Epithelial cell of proximal tubule (primary cell): ENCODE measurements around the gene CD180. TPM values are rescaled to one million over a fixed set of nuclear protein-coding genes. Genes with fewer than 3 reads are reported as not detected.
A peak's percentile ranks its signal among the peaks of the same experiment; 100 is the strongest.

Experiments
- DNase-seq: peaks from one replicate; pipeline ENCODE4 v3.0.0-alpha.2; 2011; ENCODE audit warnings: low read depth
- H3K4me3 ChIP-seq: 2 replicates; pipeline ENCODE4 v1.5.1; 2011; ENCODE audit warnings: low read depth, mild to moderate bottlenecking, low read length
- total RNA-seq: library from RNA; depleted of rRNA; stranded (reverse); fragments of >200 nt; gene quantifications from 2 replicates; pipeline ENCODE4 v1.2.3, GENCODE V29; 2015
- TF ChIP-seq, protein P1 (sequence below): conservative IDR thresholded peaks from 2 replicates; pipeline ENCODE4 v1.5.1; 2012; ENCODE audit warnings: low read depth, mild to moderate bottlenecking, low read length

CD180 gene
- total RNA-seq, 1 donor from 2014 or later, result not detected

DNA sequence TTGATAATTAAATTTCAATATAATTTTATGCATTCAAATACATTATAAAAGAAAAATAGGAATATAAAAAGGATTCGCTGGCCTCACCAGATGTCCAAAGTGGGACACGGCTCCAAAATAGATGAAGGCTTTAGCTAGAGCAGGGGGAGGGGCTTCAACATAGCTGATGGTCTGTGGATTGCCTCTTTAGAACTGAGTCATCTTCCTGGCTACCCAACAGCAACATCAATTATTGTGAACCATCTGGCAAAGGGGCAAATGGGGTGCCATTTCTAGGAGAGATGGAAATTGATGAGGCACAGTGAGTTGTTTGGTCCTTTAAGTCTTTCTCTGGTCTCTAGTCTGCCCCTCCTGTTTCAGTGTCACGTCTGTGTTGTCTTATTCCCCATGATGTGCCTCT, 44.2 kb upstream of the CD180 start:
- TF ChIP-seq, protein P1, sequence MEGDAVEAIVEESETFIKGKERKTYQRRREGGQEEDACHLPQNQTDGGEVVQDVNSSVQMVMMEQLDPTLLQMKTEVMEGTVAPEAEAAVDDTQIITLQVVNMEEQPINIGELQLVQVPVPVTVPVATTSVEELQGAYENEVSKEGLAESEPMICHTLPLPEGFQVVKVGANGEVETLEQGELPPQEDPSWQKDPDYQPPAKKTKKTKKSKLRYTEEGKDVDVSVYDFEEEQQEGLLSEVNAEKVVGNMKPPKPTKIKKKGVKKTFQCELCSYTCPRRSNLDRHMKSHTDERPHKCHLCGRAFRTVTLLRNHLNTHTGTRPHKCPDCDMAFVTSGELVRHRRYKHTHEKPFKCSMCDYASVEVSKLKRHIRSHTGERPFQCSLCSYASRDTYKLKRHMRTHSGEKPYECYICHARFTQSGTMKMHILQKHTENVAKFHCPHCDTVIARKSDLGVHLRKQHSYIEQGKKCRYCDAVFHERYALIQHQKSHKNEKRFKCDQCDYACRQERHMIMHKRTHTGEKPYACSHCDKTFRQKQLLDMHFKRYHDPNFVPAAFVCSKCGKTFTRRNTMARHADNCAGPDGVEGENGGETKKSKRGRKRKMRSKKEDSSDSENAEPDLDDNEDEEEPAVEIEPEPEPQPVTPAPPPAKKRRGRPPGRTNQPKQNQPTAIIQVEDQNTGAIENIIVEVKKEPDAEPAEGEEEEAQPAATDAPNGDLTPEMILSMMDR, result no peak
- DNase-seq, result no peak
- no peak overlapping the region for H3K4me3 ChIP-seq

DNA sequence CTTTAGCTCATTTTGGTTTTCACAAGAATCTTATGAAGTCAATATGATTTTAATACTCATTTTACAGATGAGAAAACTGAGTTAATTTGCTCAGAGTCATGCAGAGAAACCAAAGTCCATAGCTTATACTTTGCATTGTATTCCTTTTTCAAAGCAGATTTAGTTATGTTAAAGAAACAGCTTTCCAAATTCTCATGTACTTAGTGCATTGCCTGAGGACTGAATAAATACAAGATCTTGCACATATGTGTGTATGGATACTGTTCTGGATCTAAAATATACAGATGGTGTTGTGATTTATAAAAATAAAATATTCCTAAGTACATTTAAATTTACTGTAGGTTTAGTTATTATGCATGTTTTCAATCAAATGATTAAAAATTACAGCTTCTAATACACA, 43.5 kb upstream of the CD180 start:
- TF ChIP-seq, protein P1, result no peak
- no peak for DNase-seq
- H3K4me3 ChIP-seq, result no peak overlapping the region

DNA sequence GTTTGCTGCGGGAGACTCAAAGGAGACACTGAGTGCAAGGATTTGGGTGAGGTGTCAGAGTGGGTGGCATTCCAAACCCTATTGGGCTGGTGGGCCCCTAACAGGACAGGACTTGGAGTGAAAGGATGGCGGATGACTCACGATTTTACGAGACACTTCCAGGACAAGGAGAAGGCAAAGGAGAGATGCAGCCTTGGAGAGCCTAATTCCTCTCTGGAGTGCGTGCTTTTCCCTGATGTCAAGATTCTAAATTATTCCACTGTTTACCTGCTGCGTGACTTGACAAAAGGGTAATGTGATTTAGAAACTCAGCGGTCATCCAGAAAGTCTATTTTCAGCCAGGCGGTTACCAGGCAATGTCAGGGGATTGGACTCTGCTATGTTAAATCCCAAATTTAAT, 41.6 kb upstream of the CD180 start:
- H3K4me3 ChIP-seq, result no peak overlapping the region
- no peak for DNase-seq
- TF ChIP-seq, protein P1, result no peak

DNA sequence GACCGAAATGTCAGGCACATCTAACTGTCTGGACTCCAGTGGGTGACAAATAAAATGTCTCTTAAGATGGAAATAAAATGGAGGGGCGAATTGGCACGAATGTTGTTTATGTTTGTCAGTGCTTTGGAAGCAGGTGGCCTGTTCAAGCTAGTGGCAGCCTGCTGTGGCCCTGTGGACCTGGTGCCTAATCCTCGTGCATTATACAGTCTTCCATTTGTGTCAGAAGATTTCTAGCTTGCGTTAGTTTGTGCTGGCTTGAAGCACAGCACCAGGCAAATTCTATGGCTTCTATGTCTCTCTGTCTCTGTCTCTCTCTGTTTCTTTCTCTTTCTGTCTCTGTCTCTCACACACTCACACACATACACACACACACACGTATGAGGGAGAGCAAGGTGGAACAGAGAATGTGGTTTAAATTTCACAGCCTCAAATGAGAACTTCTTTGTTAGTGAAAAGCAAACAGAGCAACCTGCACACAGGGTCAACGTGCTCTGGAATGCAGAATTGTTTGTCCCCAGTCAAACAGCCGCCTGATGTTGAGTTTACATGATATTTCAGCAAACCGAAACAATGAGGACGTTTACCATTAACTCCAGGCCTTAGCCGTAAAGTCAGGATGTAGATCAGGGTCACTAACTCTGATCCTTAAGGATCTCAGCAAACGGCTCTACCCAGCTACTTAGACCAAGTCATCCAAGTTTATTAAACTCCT, 39.0 kb upstream of the CD180 start:
- TF ChIP-seq, protein P1, result no peak
- DNase-seq, result peak; percentile 78
- no peak overlapping the region for H3K4me3 ChIP-seq

DNA sequence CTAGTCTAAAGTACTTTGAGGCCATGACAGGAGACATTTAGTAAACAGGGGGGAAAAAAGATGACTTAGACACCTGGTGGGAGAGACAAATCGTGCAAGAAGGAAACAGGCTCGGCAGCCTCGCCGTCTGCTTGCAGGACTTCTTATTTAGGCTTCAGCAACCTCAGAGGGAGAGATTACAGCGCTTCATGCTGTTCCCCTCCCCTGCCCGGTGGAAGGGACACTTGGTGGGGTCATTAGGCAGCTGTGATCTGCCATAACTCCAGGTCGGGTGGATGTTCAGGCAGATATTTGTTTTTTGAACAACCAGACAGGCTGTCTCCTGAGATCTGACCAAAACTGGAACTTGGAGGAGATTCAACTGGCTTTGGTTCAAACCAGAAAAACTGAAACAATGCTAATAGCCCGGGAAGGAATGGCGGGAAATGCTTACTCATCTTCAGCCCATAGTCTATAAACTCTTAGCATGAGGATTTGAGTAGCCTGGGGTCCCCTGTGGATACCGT, 38.1 kb upstream of the CD180 start:
- DNase-seq, result no peak
- TF ChIP-seq, protein P1, result no peak
- no peak overlapping the region for H3K4me3 ChIP-seq

DNA sequence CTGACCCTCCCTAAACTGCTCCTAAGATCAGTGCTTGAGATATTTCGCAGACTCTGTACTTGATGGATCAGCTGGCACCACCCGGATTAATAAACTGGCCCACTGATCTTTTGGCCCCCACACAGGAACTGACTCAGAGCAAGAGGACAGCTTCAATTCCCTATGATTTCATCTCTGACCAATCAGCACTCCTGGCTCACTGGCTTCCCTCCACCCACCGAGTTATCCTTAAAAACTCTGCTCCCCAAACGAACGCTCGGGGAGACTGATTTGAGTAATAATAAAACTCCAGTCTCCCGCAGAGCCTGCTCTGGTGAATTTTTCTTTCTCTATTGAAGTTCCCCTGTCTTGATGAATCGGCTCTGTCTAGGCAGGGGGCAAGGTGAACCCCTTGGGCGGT, 36.5 kb upstream of the CD180 start:
- H3K4me3 ChIP-seq, result no peak overlapping the region
- no peak for DNase-seq
- TF ChIP-seq, protein P1, result no peak

DNA sequence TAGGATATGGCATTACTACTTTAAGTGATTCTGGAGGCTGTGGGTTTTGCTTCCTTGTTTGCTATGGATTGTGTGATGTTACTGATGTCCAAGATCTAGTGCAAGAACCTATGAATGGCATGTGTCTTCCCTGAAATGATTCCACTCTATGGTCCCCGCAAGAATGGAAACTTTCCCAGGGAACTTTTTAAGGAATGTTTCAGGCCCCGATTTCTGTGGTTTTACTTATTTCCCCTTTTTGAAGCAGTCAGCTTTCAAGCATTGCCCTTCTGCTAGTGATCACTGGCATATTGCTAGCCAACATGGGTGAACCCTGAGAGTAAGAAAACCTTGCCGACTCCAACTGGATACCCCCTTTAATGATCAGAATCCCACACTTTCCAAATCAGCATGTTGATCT, 26.6 kb upstream of the CD180 start:
- no peak for DNase-seq
- TF ChIP-seq, protein P1, result no peak

More for the DNA sequence above, 26.6 kb upstream of the CD180 start:
- no peak overlapping the region for H3K4me3 ChIP-seq
